Endothelial cell of umbilical vein (primary cell): ENCODE measurements around the gene AWAT2. TPM values are rescaled to one million over a fixed set of nuclear protein-coding genes. Genes with fewer than 3 reads are reported as not detected.

Experiments used
- BruUV-seq: library from RNA; stranded (reverse); fragments of 400-500 nt; replicated peaks from 2 replicates; lab custom pipeline; 2021; lab: Mats Ljungman, UMichigan
- CTCF ChIA-PET: fragments of 300-600, 350-600 bp; sonication (Branson Sonifier 250); formaldehyde crosslinking; loops from one replicate; lab custom pipeline; 2021; ENCODE audit warnings: antibody characterized with exemption, inconsistent platforms; lab: Charles Lee
- POLR2A ChIA-PET: fragments of 300-600, 350-600 bp; sonication (Branson Sonifier 250); formaldehyde crosslinking; loops from one replicate; lab custom pipeline; 2021; ENCODE audit warnings: antibody characterized with exemption, inconsistent platforms; lab: Charles Lee
- DNase-seq: peaks from one replicate; pipeline ENCODE4 v3.0.0-alpha.2; 2011; ENCODE audit warnings: low read depth, low spot score
- FAIRE-seq: peaks from 2 replicates; lab custom pipeline; 2011; peaks lifted over from hg19 to GRCh38; lab: Jason Lieb, UNC
- H2AFZ ChIP-seq: 2 replicates; pipeline ENCODE4 v1.6.0; 2012; ENCODE audit warnings: low read depth, low read length, control low read depth, inconsistent platforms
- H3K27ac ChIP-seq: 2 replicates; pipeline ENCODE4 v1.5.1; 2011; ENCODE audit warnings: low read depth, mild to moderate bottlenecking, control low read depth, low read length, moderate library complexity; ENCODE audit not compliant: insufficient read depth
- H3K27me3 ChIP-seq, 2 experiments: 2 replicates each; pipeline versions ENCODE4 v1.6.0 to v1.6.1; 2011; ENCODE audit warnings: low read length in 2 of 2, mixed read lengths in 1 of 2; ENCODE audit not compliant: control insufficient read depth in 2 of 2, insufficient read depth in 2 of 2
- H3K36me3 ChIP-seq, 2 experiments: 2 replicates in 1 of 2; 3 replicates in 1 of 2; pipeline ENCODE4 v1.5.1; 2011; ENCODE audit warnings: low read length in 2 of 2, mild to moderate bottlenecking in 1 of 2, moderate library complexity in 1 of 2; ENCODE audit not compliant: control insufficient read depth in 2 of 2, insufficient read depth in 2 of 2; ENCODE audit errors: extremely low read depth in 1 of 2
- H3K4me1 ChIP-seq: 3 replicates; pipeline ENCODE4 v1.5.1; 2011; ENCODE audit warnings: mild to moderate bottlenecking, low read length; ENCODE audit not compliant: control insufficient read depth, insufficient read depth; ENCODE audit errors: extremely low read depth
- H3K4me2 ChIP-seq: 2 replicates; pipeline ENCODE4 v1.6.1; 2011; ENCODE audit warnings: low read length, control low read depth, mixed read lengths; ENCODE audit not compliant: insufficient read depth
- H3K4me3 ChIP-seq, 3 experiments: fragments of 200-600 bp in 1 of 3; sonication (generic), shearing (Covaris generic) in 1 of 3; replicated peaks in 1 of 3; 2 replicates each; pipeline ENCODE4 v1.5.1; 2011 to 2016; ENCODE audit warnings: control low read depth in 3 of 3, low read length in 3 of 3, mild to moderate bottlenecking in 2 of 3, inconsistent platforms in 1 of 3, low read depth in 1 of 3, moderate library complexity in 1 of 3; ENCODE audit not compliant: insufficient read depth in 1 of 3
- H3K79me2 ChIP-seq: 2 replicates; pipeline ENCODE4 v1.6.0; 2012; ENCODE audit warnings: low read length, inconsistent platforms; ENCODE audit not compliant: control insufficient read depth, insufficient read depth
- H3K9ac ChIP-seq: replicated peaks from 2 replicates; pipeline ENCODE3; 2011; ENCODE audit warnings: low read length, control low read depth; ENCODE audit not compliant: insufficient read depth; ENCODE audit errors: extremely low read depth
- H3K9me1 ChIP-seq: replicated peaks from 3 replicates; pipeline ENCODE4 v1.6.0; 2011; ENCODE audit warnings: mild to moderate bottlenecking, low read length; ENCODE audit not compliant: control insufficient read depth, insufficient read depth; ENCODE audit errors: extremely low read depth
- H3K9me3 ChIP-seq: replicated peaks from 2 replicates; pipeline ENCODE4 v1.5.1; 2012; ENCODE audit warnings: low read length, inconsistent platforms; ENCODE audit not compliant: control insufficient read depth, insufficient read depth
- H4K20me1 ChIP-seq: replicated peaks from 2 replicates; pipeline ENCODE3; 2011; ENCODE audit warnings: mild to moderate bottlenecking, low read length; ENCODE audit not compliant: control insufficient read depth, insufficient read depth; ENCODE audit errors: extremely low read depth
- FOS ChIP-seq: IDR thresholded peaks from 2 replicates; pipeline ENCODE4 v1.6.1; 2011; ENCODE audit warnings: mild to moderate bottlenecking, low read length, moderate library complexity, borderline replicate concordance; ENCODE audit not compliant: insufficient read depth
- GATA2 ChIP-seq: IDR thresholded peaks from 2 replicates; pipeline ENCODE4 v1.7.0; 2011; ENCODE audit warnings: low read depth, mild to moderate bottlenecking, moderate library complexity, mixed read lengths, low read length; ENCODE audit not compliant: insufficient read length, insufficient read depth
- MYC ChIP-seq: IDR thresholded peaks from one replicate; pipeline ENCODE4 v1.6.1; 2011; ENCODE audit warnings: mild to moderate bottlenecking, low read depth, low read length
- POLR2AphosphoS5 ChIP-seq: IDR thresholded peaks from 2 replicates; pipeline ENCODE4 v1.6.1; 2012; ENCODE audit warnings: low read depth, mild to moderate bottlenecking, control low read depth, low read length, moderate library complexity; ENCODE audit not compliant: insufficient read depth
- dilution Hi-C: fragments of 300-500 bp; cut with MboI; formaldehyde crosslinking; loops from one replicate; pipeline ENCODE4 v1.15.0; 2019; ENCODE audit warnings: low sequenced_read_pairs; ENCODE audit not compliant: extremely low pct_ligation_motif_present
- intact Hi-C: fragments of 100-400 bp; cut with micrococcal nuclease; formaldehyde crosslinking; loops from one replicate; pipeline ENCODE4 v1.10.0; 2022
- polyA plus RNA-seq, 4 experiments: library from polyadenylated mRNA; depleted of rRNA in 3 of 4; stranded (reverse) in 3 of 4; unstranded in 1 of 4; fragments of >200 nt; gene quantifications; 2 replicates each; pipeline versions ENCODE4 v1.2.1 to v1.2.3, GENCODE V29; 2011 to 2012; ENCODE audit warnings: missing spikeins in 1 of 4
- total RNA-seq: library from RNA; stranded (reverse); gene quantifications from 2 replicates; pipeline ENCODE4 v1.2.3, GENCODE V29; 2021
- TF ChIP-seq, protein P1 (sequence below), 2 donors: IDR thresholded peaks; 1 replicate in 1 of 2; 2 replicates in 1 of 2; pipeline ENCODE4 v1.5.1; 2011; ENCODE audit warnings: low read length in 2 of 2, mild to moderate bottlenecking in 2 of 2, moderate library complexity in 2 of 2, control low read depth in 1 of 2, inconsistent platforms in 1 of 2, low read depth in 1 of 2; ENCODE audit not compliant: insufficient read depth in 1 of 2; ENCODE audit errors: extremely low read depth in 1 of 2

The AWAT2 gene
- total and polyA plus RNA-seq, 2 donors (not counting 3 experiments of a cell fraction or from before 2014, with no cell fraction given), result 0.20 to 0.29 TPM

DNA sequence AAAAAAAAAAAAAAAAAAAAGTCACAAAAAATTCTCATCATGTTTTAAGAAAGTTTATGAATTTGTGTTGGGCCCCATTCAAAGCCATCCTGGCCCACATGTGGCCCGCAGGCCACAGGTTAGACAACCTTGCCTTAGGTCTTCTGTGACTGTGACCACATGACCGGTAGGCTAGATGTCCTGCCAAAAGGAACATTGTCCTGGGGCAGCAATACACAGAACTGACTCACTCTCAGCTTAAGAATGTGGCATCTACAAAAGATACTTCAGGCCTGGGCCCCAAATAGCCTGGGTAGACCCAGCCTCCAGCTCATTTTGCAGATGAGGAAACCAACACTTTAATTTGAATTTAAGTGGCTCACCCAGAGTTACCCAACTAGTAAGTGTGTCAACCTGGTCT is 10.0 kb downstream of the AWAT2 start:
- CTCF ChIA-PET, result interaction anchor here (0.7 to 9.0 kb wide), 4 partner anchors 9 to 615 kb away, joined by 3 to 207 read pairs (median 4); no protein-coding TSS in a partner anchor
- POLR2A ChIA-PET, result interaction anchor here (0.6 kb wide), 1 partner anchor 53 kb away, joined by 3 read pairs; no protein-coding TSS in a partner anchor
- no peaks in the 10 kb centered on the region for H3K9me1 ChIP-seq
- no peaks in the 10 kb centered on the region for H4K20me1 ChIP-seq
- H3K36me3 ChIP-seq, result no peaks in the 10 kb centered on the region
- H3K4me3 ChIP-seq, result no peak overlapping the region
- DNase-seq (no peak), FAIRE-seq (no peak)
- no TSS peak for BruUV-seq
- H3K27me3 ChIP-seq, result no peaks in the 10 kb centered on the region
- intact Hi-C loops (no loop called here), dilution Hi-C loops (no loop called here)
- H3K4me2 ChIP-seq, result no peak overlapping the region
- H3K4me1 ChIP-seq, result peaks cover 4% of the 10 kb centered on the region
- H3K27ac ChIP-seq, result no peak overlapping the region
- H3K79me2 ChIP-seq, result no peaks in the 10 kb centered on the region
- no peaks in the 10 kb centered on the region for H3K9me3 ChIP-seq
- no peak overlapping the region for H3K9ac ChIP-seq
- TF ChIP-seq FOS, result no peak
- no peak overlapping the region for H2AFZ ChIP-seq

DNA sequence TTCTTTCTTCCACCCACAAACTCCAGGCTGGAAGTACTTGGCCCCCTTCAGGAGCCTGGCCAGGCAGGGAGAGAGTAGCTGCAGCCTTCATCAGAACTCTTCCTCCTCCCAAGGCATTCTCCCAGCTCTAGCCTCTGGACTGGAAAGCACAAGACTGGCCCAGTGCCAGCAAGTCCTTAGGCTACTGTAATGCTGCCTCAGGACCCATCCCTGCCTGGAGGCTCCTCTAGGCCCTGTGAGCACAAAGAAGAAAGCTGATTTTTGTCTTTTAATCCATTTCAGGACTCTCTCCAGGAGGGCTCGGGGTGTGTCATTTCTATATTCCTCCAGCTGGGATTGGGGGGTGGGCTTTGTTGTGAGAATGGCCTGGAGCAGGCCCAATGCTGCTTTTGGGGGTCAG is 10.8 kb downstream of the AWAT2 start:
- intact Hi-C loops (no loop called here), dilution Hi-C loops (no loop called here)
- TF ChIP-seq GATA2 (no peak), POLR2AphosphoS5 (no peak), MYC (no peak)
- TF ChIP-seq, protein P1, sequence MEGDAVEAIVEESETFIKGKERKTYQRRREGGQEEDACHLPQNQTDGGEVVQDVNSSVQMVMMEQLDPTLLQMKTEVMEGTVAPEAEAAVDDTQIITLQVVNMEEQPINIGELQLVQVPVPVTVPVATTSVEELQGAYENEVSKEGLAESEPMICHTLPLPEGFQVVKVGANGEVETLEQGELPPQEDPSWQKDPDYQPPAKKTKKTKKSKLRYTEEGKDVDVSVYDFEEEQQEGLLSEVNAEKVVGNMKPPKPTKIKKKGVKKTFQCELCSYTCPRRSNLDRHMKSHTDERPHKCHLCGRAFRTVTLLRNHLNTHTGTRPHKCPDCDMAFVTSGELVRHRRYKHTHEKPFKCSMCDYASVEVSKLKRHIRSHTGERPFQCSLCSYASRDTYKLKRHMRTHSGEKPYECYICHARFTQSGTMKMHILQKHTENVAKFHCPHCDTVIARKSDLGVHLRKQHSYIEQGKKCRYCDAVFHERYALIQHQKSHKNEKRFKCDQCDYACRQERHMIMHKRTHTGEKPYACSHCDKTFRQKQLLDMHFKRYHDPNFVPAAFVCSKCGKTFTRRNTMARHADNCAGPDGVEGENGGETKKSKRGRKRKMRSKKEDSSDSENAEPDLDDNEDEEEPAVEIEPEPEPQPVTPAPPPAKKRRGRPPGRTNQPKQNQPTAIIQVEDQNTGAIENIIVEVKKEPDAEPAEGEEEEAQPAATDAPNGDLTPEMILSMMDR (IDR thresholded peaks at IDR 0.05; ENCODE audit: extremely low read depth in 1 of 2, insufficient read depth in 1 of 2, low read depth in 1 of 2, low read length in 2 of 2), result no peak
- CTCF ChIA-PET, result interaction anchor here (0.9 to 9.0 kb wide), 3 partner anchors 8 to 614 kb away, joined by 3 to 207 read pairs (median 4); no protein-coding TSS in a partner anchor
- DNase-seq (no peak), FAIRE-seq (peak; percentile 81)
- Histone ChIP-seq H4K20me1 (no peaks in the 10 kb centered on the region), H3K27ac (no peak overlapping the region), H3K9me1 (no peaks in the 10 kb centered on the region), H3K36me3 (no peaks in the 10 kb centered on the region), H3K9me3 (no peaks in the 10 kb centered on the region), H3K27me3 (no peaks in the 10 kb centered on the region), H3K4me1 (peaks cover 2% of the 10 kb centered on the region), H3K4me3 (no peak overlapping the region), H3K4me2 (no peak overlapping the region), H3K9ac (no peak overlapping the region), H2AFZ (no peak overlapping the region), H3K79me2 (no peaks in the 10 kb centered on the region)
- no TSS peak for BruUV-seq
- POLR2A ChIA-PET, result interaction anchor here (0.6 kb wide), 1 partner anchor 54 kb away, joined by 3 read pairs; no protein-coding TSS in a partner anchor
